Esophagus squamous epithelium (tissue), 5 donors: ENCODE results near the gene WDR70. TPM values are rescaled to one million over a fixed set of nuclear protein-coding genes. Genes with fewer than 3 reads are reported as not detected.

Source experiments
- DNase-seq: peaks from one replicate; lab custom pipeline; 2025; lab: John Stamatoyannopoulos, UW
- H3K27ac ChIP-seq, 4 donors: fragments of 200-600 bp; sonication (generic); one replicate each; pipeline ENCODE4 v1.5.1; 2016 to 2019; ENCODE audit warnings: mild to moderate bottlenecking in 1 of 4
- H3K27me3 ChIP-seq, 4 donors: fragments of 200-600 bp; sonication (generic); 1 replicate in 3 of 4; 2 replicates in 1 of 4; pipeline versions ENCODE4 v1.5.1 to v1.6.0; 2017 to 2021; ENCODE audit warnings: antibody characterized with exemption in 1 of 4
- H3K36me3 ChIP-seq, 3 donors: fragments of 200-600 bp; sonication (generic); one replicate each; pipeline ENCODE4 v1.5.1; 2016 to 2019
- H3K4me1 ChIP-seq, 3 donors: fragments of 200-600 bp; sonication (generic); one replicate each; pipeline ENCODE4 v1.5.1; 2017 to 2019
- H3K4me3 ChIP-seq, 4 donors: fragments of 200-600 bp; sonication (generic); 1 replicate in 3 of 4; 2 replicates in 1 of 4; pipeline ENCODE4 v1.5.1; 2016 to 2019; ENCODE audit warnings: mild to moderate bottlenecking in 2 of 4, moderate library complexity in 1 of 4
- H3K9me3 ChIP-seq, 3 donors: fragments of 200-600 bp; sonication (generic); one replicate each; pipeline ENCODE4 v1.5.1; 2016 to 2019
- POLR2A ChIP-seq, 4 donors: fragments of 450-650 bp; IDR thresholded peaks; one replicate each; pipeline ENCODE4 v1.6.1; 2017; ENCODE audit warnings: antibody characterized with exemption in 4 of 4, mild to moderate bottlenecking in 4 of 4, moderate library complexity in 3 of 4
- WGBS, 2 donors: methylation state at CpG; one replicate each; pipeline ENCODE4 v1.1.5; 2018; 5-methylcytosine and 5-hydroxymethylcytosine counted together
- intact Hi-C: fragments of 100-400 bp; cut with DNase I; formaldehyde crosslinking; loops from one replicate; pipeline ENCODE4 v1.15.0; 2022
- total RNA-seq, 4 donors: library from RNA; depleted of rRNA; stranded (reverse); fragments of >200 nt; gene quantifications; one replicate each; pipeline ENCODE4 v1.1.0, GENCODE V29; 2016
- TF ChIP-seq, protein P1 (sequence below), 6 experiments: fragments of 450-650 bp in 4 of 6; fragments of 200-600 bp in 2 of 6; sonication (generic) in 2 of 6; IDR thresholded peaks; one replicate each; pipeline ENCODE4 v1.5.1; 2016 to 2019; ENCODE audit warnings: antibody characterized with exemption in 6 of 6, mild to moderate bottlenecking in 4 of 6, moderate library complexity in 4 of 6
- donor health status: DM: yes; HTN: yes; CAD: no.

Gene WDR70
- total RNA-seq, 4 donors from 2014 or later = 8.2 to 26.1 (median 15.5) TPM

DNA sequence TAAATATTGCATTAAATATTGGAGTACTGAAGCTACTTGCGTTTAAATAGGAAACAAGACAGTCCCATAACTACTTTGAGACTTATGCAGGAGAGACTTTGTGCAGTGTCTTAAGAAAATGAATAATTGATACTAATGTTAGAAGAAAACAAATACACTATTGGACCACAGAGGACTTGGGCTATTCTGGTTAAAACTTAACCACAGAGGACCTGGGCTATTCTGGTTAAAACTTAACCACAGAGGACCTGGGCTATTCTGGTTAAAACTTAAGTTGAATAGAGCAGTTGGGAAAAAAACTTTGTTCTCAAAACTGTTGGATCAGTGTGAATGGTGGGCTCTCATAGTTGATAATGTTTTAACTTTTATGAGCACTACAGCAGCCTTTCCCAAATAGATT is 141.7 kb downstream of the WDR70 start:
- Histone ChIP-seq H3K27me3 (no peaks in the 10 kb centered on the region), H3K9me3 (peaks cover 0 to 6% (median 0%) of the 10 kb centered on the region in 3 donors), H3K36me3 (peaks cover 0 to 45% (median 0%) of the 10 kb centered on the region in 3 donors), H3K4me3 (no peak overlapping the region), H3K27ac (no peak overlapping the region), H3K4me1 (no peaks in the 10 kb centered on the region)
- DNase-seq = no peak
- WGBS, 2 donors = 96% methylated on average over 1 of the region's 1 CpG
- TF ChIP-seq POLR2A (IDR thresholded peaks at IDR 0.05) = no peak
- TF ChIP-seq, protein P1, sequence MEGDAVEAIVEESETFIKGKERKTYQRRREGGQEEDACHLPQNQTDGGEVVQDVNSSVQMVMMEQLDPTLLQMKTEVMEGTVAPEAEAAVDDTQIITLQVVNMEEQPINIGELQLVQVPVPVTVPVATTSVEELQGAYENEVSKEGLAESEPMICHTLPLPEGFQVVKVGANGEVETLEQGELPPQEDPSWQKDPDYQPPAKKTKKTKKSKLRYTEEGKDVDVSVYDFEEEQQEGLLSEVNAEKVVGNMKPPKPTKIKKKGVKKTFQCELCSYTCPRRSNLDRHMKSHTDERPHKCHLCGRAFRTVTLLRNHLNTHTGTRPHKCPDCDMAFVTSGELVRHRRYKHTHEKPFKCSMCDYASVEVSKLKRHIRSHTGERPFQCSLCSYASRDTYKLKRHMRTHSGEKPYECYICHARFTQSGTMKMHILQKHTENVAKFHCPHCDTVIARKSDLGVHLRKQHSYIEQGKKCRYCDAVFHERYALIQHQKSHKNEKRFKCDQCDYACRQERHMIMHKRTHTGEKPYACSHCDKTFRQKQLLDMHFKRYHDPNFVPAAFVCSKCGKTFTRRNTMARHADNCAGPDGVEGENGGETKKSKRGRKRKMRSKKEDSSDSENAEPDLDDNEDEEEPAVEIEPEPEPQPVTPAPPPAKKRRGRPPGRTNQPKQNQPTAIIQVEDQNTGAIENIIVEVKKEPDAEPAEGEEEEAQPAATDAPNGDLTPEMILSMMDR (IDR thresholded peaks at IDR 0.05) = no peak
- intact Hi-C loops = no loop called here

DNA sequence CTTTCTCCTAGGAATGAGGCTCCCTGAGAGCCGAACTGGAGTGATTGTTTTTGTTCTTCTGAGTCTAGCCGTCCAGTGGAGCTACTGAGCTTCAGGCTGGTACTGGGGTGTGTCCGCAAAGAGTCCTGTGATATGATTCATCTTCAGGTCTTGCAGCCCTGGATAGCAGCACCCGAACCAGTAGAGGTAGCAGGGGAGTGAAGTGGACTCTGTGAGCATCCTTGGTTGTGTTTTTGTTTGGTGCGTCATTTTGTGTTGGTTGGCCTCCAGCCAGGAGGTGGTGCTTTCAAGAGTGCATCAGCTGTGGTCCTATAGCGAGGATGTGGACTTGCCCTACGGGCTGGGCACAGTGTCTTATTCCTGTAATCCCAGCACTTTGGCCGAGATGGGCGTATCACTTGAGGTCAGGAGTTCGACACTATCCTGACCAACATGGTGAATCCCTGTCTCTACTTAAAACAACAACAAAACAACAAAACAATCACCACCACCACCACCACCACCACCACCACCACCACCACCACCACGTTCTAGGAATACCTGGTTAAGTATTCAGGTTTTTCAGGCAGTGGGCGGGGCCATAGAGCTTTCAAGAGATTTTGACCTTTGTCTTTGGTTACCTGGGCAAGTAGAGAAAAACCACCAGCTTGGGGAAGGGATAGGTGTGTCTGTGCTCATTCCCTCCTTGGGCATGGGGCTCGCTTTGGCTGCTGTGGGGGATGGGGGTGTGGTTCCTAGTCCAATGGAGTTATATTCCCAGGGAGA is 154.0 kb downstream of the WDR70 start:
- Histone ChIP-seq H3K4me1 (no peaks in the 10 kb centered on the region), H3K9me3 (no peaks in the 10 kb centered on the region), H3K27ac (no peak overlapping the region), H3K4me3 (no peak overlapping the region), H3K27me3 (no peaks in the 10 kb centered on the region), H3K36me3 (peaks cover 0 to 10% (median 0%) of the 10 kb centered on the region in 3 donors)
- 87 to 95% methylated on average over 7 of the region's 13 CpGs for WGBS, 2 donors
- TF ChIP-seq, protein P1 (IDR thresholded peaks at IDR 0.05) = no peak
- TF ChIP-seq POLR2A (IDR thresholded peaks at IDR 0.05) = no peak
- no peak for DNase-seq
- intact Hi-C loops = no loop called here

DNA sequence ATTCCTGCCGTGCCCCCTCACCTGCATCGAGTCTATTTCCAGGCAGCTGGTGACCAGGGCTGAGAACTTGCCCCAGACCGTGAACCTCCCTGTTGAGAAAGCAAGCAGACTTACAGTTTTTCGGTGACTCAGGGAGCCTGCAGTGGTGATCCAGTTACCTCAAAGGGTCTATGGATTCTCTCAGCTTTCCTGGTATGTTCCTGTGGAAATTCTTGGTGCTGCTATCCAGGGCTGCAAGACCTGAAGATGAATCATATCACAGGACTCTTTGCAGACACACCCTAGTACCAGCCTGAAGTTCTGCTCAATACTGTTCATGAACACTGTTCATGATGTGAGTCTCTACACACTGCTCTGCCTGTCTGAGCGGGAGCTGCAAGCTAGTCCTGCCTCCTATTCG is 154.7 kb downstream of the WDR70 start:
- DNase-seq = no peak
- TF ChIP-seq, protein P1 (IDR thresholded peaks at IDR 0.05) = no peak
- TF ChIP-seq POLR2A (IDR thresholded peaks at IDR 0.05) = no peak
- Histone ChIP-seq H3K4me1 (no peaks in the 10 kb centered on the region), H3K9me3 (no peaks in the 10 kb centered on the region), H3K4me3 (no peak overlapping the region), H3K27ac (no peak overlapping the region), H3K27me3 (no peaks in the 10 kb centered on the region), H3K36me3 (peaks cover 0 to 10% (median 0%) of the 10 kb centered on the region in 3 donors)
- WGBS, 2 donors = 93 to 100% methylated on average over 5 to 6 of the region's 6 CpGs
- intact Hi-C loops = no loop called here

DNA sequence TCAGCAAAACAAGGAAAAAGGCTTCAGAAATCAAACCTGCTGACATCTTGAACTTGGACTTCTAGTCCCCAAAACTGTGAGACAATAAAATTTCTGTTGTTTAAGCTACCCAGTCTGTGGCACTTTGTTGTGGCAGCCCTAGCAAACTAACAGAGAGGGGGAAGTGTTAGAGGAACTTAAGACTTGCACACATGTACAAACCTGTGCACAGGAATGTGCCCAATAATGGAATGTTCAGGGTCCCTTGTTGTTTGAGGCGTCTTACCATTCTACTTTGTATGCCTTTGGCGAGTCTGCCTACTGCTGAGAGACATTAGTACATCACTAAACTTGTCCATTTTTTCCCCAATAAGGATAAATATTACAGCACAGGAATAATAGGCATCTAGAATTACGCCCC is 160.3 kb downstream of the WDR70 start:
- no peaks in the 10 kb centered on the region for H3K36me3 ChIP-seq
- intact Hi-C loops = no loop called here
- no peaks in the 10 kb centered on the region for H3K9me3 ChIP-seq
- no peak for DNase-seq
- no peaks in the 10 kb centered on the region for H3K27me3 ChIP-seq
- no peak overlapping the region for H3K27ac ChIP-seq
- TF ChIP-seq, protein P1 (IDR thresholded peaks at IDR 0.05) = no peak
- TF ChIP-seq POLR2A (IDR thresholded peaks at IDR 0.05) = no peak
- H3K4me1 ChIP-seq = no peaks in the 10 kb centered on the region
- 73 to 87% methylated on average over 3 of the region's 3 CpGs for WGBS, 2 donors
- H3K4me3 ChIP-seq = no peak overlapping the region

DNA sequence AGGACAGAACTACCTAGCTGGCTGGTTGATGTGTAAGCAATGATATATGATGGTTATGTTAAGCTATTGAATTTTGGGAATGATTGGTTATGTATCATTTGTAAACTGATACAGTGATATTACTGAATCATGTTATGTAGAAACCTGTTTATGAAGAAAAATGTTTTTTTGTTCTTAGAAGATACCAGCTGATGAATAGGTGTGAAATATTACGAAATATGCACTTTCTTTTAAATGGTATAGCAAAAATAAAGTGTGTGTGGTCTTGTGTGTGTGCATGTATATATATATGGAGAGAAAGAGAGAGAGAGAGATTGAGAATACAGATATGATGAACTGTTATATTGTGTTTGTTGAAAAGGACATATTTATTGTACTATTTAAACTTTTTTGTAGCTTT is 164.1 kb downstream of the WDR70 start:
- intact Hi-C loops = no loop called here
- no peak for TF ChIP-seq POLR2A (IDR thresholded peaks at IDR 0.05)
- TF ChIP-seq, protein P1 (IDR thresholded peaks at IDR 0.05) = no peak
- 96 to 97% methylated on average over 1 of the region's 1 CpG for WGBS, 2 donors
- H3K36me3 ChIP-seq = no peaks in the 10 kb centered on the region
- no peaks in the 10 kb centered on the region for H3K27me3 ChIP-seq
- no peaks in the 10 kb centered on the region for H3K9me3 ChIP-seq
- H3K27ac ChIP-seq = no peak overlapping the region
- DNase-seq = no peak
- H3K4me1 ChIP-seq = no peaks in the 10 kb centered on the region
- no peak overlapping the region for H3K4me3 ChIP-seq
